Activated naive CD4-positive, alpha-beta T cell (primary cell): Measurements from ENCODE around the gene DNMT3A.

Source experiments
- DNase-seq, 4 experiments: peaks; one replicate each; lab custom pipeline; 2025; lab: John Stamatoyannopoulos, UW

The DNMT3A gene

GRCh38 chr2:25324905-25325592 lies 16.7 kb downstream of the DNMT3A start:
- no peak for DNase-seq

- DNase-seq, result no peak
These were observed 17.5 kb downstream of the DNMT3A start for GRCh38 chr2:25324251-25324650.

GRCh38 chr2:25323610-25324189 lies 18.0 kb downstream of the DNMT3A start:
- DNase-seq, result no peak

- DNase-seq, result no peak
These were observed 18.6 kb downstream of the DNMT3A start for GRCh38 chr2:25323042-25323514.

- DNase-seq, result no peak
These were observed 19.4 kb downstream of the DNMT3A start for GRCh38 chr2:25322312-25322711.

GRCh38 chr2:25320077-25320476 lies 21.6 kb downstream of the DNMT3A start:
- DNase-seq, result no peak

- no peak for DNase-seq
These were observed 25.6 kb downstream of the DNMT3A start for GRCh38 chr2:25316101-25316500.

- no peak for DNase-seq
These were observed 26.4 kb downstream of the DNMT3A start for GRCh38 chr2:25315316-25315680.

GRCh38 chr2:25314514-25315315 lies 27.0 kb downstream of the DNMT3A start:
- DNase-seq, result peak; percentile 21 to 55 (median 42)

GRCh38 chr2:25313711-25314513 lies 27.8 kb downstream of the DNMT3A start:
- no peak for DNase-seq

- peak in 2 of 4 experiments; percentile 10 to 22 for DNase-seq
These were observed 28.6 kb downstream of the DNMT3A start for GRCh38 chr2:25312958-25313710.

GRCh38 chr2:25311865-25312575 lies 29.7 kb downstream of the DNMT3A start:
- no peak for DNase-seq

GRCh38 chr2:25310965-25311864 lies 30.5 kb downstream of the DNMT3A start:
- no peak for DNase-seq

GRCh38 chr2:25310709-25310964 lies 31.1 kb downstream of the DNMT3A start:
- no peak for DNase-seq

- peak; percentile 23 to 57 (median 48) for DNase-seq
These were observed 32.3 kb downstream of the DNMT3A start for GRCh38 chr2:25309402-25309801.

- DNase-seq, result no peak
These were observed 33.1 kb downstream of the DNMT3A start for GRCh38 chr2:25308599-25308998.

GRCh38 chr2:25307949-25308557 lies 33.7 kb downstream of the DNMT3A start:
- no peak for DNase-seq

- no peak for DNase-seq
These were observed 34.9 kb downstream of the DNMT3A start for GRCh38 chr2:25306777-25307368.

GRCh38 chr2:25305775-25306174 lies 36.0 kb downstream of the DNMT3A start:
- no peak for DNase-seq
